Peyer's patch (tissue), 4 donors: ENCODE measurements around the gene TRIM38.

Source experiments
- CTCF ChIP-seq, 6 experiments: fragments of 450-650 bp in 4 of 6; fragments of 200-600 bp in 2 of 6; sonication (generic) in 1 of 6; IDR thresholded peaks; one replicate each; pipeline ENCODE4 v1.5.1; 2017 to 2019; ENCODE audit warnings: antibody characterized with exemption in 6 of 6, mild to moderate bottlenecking in 3 of 6, moderate library complexity in 1 of 6
- POLR2A ChIP-seq, 2 donors: fragments of 450-650 bp; IDR thresholded peaks; one replicate each; pipeline ENCODE4 v1.5.1; 2017; ENCODE audit warnings: antibody characterized with exemption in 2 of 2, mild to moderate bottlenecking in 2 of 2, moderate library complexity in 2 of 2

GRCh38 chr6:25971187-25971821 lies 8.7 kb downstream of the TRIM38 start:
- TF ChIP-seq CTCF (IDR thresholded peaks at IDR 0.05) = no peak
- no peak for TF ChIP-seq POLR2A (IDR thresholded peaks at IDR 0.05)
